ENCODE results near the gene PRKCZ.

- no peak for TF ChIP-seq GABPA (tag; conservative IDR thresholded peaks at IDR 0.05; ENCODE audit: low read depth)
- no peak for TF ChIP-seq CTCF (IDR thresholded peaks at IDR 0.05 in 2 of 3, conservative IDR thresholded peaks at IDR 0.05 in 1 of 3; ENCODE audit: insufficient read depth in 2 of 3, low read depth in 1 of 3, low read length in 3 of 3)
- TF ChIP-seq SRSF1 (IDR thresholded peaks at IDR 0.05; ENCODE audit: low read depth, low read length) = no peak
- no peak for TF ChIP-seq MTA3 (IDR thresholded peaks at IDR 0.05; ENCODE audit: borderline replicate concordance)
- TF ChIP-seq BRF2 (IDR thresholded peaks at IDR 0.05; ENCODE audit: borderline replicate concordance, insufficient read depth, insufficient read length) = no peak
- no peak for TF ChIP-seq MEIS2 (IDR thresholded peaks at IDR 0.05; ENCODE audit: partially characterized antibody)
- TF ChIP-seq ZNF57 (CRISPR knock-in tag; IDR thresholded peaks at IDR 0.05) = no peak
- no peak for TF ChIP-seq USF1 (CRISPR knock-in tag; IDR thresholded peaks at IDR 0.05)
- no peak for TF ChIP-seq ZFP36 (IDR thresholded peaks at IDR 0.05; ENCODE audit: low read depth, low read length, partially characterized antibody)
Observed at GRCh38 chr1:2067981-2068380, 17.8 kb downstream of the PRKCZ start.
